Activated CD4-positive, CD25-positive, alpha-beta regulatory T cell treated with anti-CD3 and anti-CD28 coated beads, Interleukin-2, amount 50 U/mL, for 24 hours (primary cell): ENCODE measurements around the gene MAFF.
"Not testable (repeated sequence)": the region's sequence is repeated elsewhere in the genome, so short reads cannot be mapped to it uniquely, and the experiment has no call there.

ENCODE experiments used
- ATAC-seq, 2 donors: fragments of 150-1000 bp; cut with Tn5 transposase; one replicate each; pipeline ENCODE4 v1.10.0; 2021; ENCODE audit warnings: mild to moderate bottlenecking in 1 of 2, moderate library complexity in 1 of 2

MAFF gene

GRCh38 chr22:38228326-38228872 lies 26.6 kb downstream of the MAFF start:
- no peak for ATAC-seq

- ATAC-seq = no peak
Observed at GRCh38 chr22:38228873-38229740, 27.3 kb downstream of the MAFF start.

GRCh38 chr22:38230108-38230825 lies 28.5 kb downstream of the MAFF start:
- no peak for ATAC-seq

- no peak for ATAC-seq
Observed at GRCh38 chr22:38230916-38231315, 29.1 kb downstream of the MAFF start.

- ATAC-seq = no peak
Observed at GRCh38 chr22:38232196-38232595, 30.4 kb downstream of the MAFF start.

GRCh38 chr22:38233427-38233826 lies 31.6 kb downstream of the MAFF start:
- no peak for ATAC-seq

GRCh38 chr22:38233856-38234255 lies 32.1 kb downstream of the MAFF start:
- ATAC-seq = not testable (repeated sequence)

GRCh38 chr22:38235240-38235850 lies 33.6 kb downstream of the MAFF start:
- no peak for ATAC-seq

- ATAC-seq = no peak
Observed at GRCh38 chr22:38236786-38237185, 35.0 kb downstream of the MAFF start.

GRCh38 chr22:38238519-38239071 lies 36.8 kb downstream of the MAFF start:
- no peak for ATAC-seq

GRCh38 chr22:38239101-38239761 lies 37.4 kb downstream of the MAFF start:
- no peak for ATAC-seq

- ATAC-seq = no peak
Observed at GRCh38 chr22:38240734-38241252, 39.0 kb downstream of the MAFF start.

GRCh38 chr22:38243007-38243765 lies 41.4 kb downstream of the MAFF start:
- no peak for ATAC-seq

- ATAC-seq = no peak
Observed at GRCh38 chr22:38244106-38244505, 42.3 kb downstream of the MAFF start.

- ATAC-seq = no peak
Observed at GRCh38 chr22:38246046-38246658, 44.4 kb downstream of the MAFF start.

GRCh38 chr22:38246692-38247091 lies 44.9 kb downstream of the MAFF start:
- no peak for ATAC-seq

- no peak for ATAC-seq
Observed at GRCh38 chr22:38247713-38248112, 45.9 kb downstream of the MAFF start.

- no peak for ATAC-seq
Observed at GRCh38 chr22:38248280-38248679, 46.5 kb downstream of the MAFF start.

GRCh38 chr22:38249301-38249700 lies 47.5 kb downstream of the MAFF start:
- ATAC-seq = no peak

- no peak for ATAC-seq
Observed at GRCh38 chr22:38249803-38250642, 48.2 kb downstream of the MAFF start.
